Skeletal muscle cell (primary cell): ENCODE results near the gene PCCA.
A peak's percentile ranks its signal among the peaks of the same experiment; 100 is the strongest.
"Not testable (repeated sequence)": the region's sequence is repeated elsewhere in the genome, so short reads cannot be mapped to it uniquely, and the experiment has no call there.

ENCODE experiments used
- DNase-seq: peaks from one replicate; pipeline ENCODE4 v3.0.0-alpha.2; 2010; ENCODE audit warnings: low read depth
- H3K4me3 ChIP-seq: 2 replicates; pipeline ENCODE4 v1.5.1; 2011; ENCODE audit warnings: low read depth, mild to moderate bottlenecking, control low read depth, low read length, moderate library complexity

The PCCA gene

GRCh38 chr13:100131863-100132574 is 43.1 kb downstream of the PCCA start:
- DNase-seq = peak; percentile 70
- no peak overlapping the region for H3K4me3 ChIP-seq

GRCh38 chr13:100138859-100139491 is 50.1 kb downstream of the PCCA start:
- DNase-seq = no peak
- no peak overlapping the region for H3K4me3 ChIP-seq

GRCh38 chr13:100139817-100140216 is 50.9 kb downstream of the PCCA start:
- H3K4me3 ChIP-seq = no peak overlapping the region
- peak; percentile 27 for DNase-seq

DNA sequence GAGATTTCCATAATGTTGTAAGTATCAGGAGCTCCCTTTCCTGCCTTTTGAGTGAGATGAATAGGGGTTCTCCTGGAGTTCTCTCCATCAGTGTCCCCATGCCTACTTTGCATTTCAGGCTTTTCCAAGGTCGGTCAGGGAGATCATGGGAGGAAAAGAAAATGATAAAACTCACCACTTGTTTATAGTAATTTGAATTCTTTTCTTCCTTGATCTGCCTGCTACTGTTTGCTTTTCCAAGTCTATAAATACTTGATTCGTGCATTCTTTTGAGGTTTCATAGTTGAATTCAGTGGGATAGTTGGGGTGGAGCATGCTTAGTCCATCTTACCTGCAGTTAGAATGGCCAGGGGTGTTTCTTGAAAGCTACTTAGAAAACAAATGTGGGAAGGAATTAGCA is 51.5 kb downstream of the PCCA start:
- no peak overlapping the region for H3K4me3 ChIP-seq
- DNase-seq = no peak

DNA sequence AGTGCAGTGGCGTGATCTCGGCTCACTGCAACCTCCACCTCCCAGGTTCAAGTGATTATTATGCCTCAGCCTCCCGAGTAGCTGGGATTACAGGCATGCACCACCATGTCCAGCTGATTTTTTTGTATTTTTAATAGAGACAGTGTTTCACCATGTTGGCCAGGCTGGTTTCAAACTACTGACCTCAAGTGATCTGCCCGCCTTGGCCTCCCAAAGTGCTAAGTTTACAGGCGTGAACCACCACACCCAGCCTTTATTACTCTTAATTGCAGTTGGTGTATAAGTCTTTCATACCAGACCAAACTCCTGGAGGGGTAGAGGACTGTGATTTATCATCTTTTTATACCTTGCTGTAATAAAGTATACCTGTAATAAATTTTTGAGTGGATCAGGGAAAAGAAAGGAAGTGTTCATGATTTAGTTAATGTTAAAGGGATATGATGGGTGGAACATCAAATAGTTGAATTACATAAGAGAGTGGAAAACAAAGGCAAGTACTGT is 52.6 kb downstream of the PCCA start:
- not testable (repeated sequence) for DNase-seq, H3K4me3 ChIP-seq

GRCh38 chr13:100146534-100146933 is 57.6 kb downstream of the PCCA start:
- H3K4me3 ChIP-seq = no peak overlapping the region
- DNase-seq = no peak

- DNase-seq = no peak
- no peak overlapping the region for H3K4me3 ChIP-seq
Observed at GRCh38 chr13:100147825-100148224, 58.9 kb downstream of the PCCA start.

DNA sequence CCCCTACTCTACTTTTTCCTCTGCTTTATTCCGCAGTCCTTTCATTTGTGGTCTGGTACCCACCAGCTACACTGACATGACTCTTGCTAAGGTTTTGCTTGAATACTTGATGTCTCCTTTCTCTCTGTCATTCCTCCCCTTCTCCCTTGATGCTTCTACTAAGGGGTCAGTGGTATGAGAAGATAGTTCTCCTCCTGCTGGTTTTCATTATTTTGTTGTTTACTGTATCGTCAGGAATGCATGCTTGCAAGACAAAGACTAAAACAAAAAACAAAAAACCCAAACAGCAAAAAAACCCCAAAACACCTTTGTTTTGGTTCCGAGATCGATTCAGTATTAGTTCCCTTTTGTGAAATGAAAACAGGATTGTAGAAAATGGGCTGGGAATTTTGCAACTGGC is 59.5 kb downstream of the PCCA start:
- no peak overlapping the region for H3K4me3 ChIP-seq
- no peak for DNase-seq

GRCh38 chr13:100149389-100149788 is 60.5 kb downstream of the PCCA start:
- no peak overlapping the region for H3K4me3 ChIP-seq
- DNase-seq = no peak

- not testable (repeated sequence) for DNase-seq
Observed at GRCh38 chr13:100150711-100151110, 61.8 kb downstream of the PCCA start.

DNA sequence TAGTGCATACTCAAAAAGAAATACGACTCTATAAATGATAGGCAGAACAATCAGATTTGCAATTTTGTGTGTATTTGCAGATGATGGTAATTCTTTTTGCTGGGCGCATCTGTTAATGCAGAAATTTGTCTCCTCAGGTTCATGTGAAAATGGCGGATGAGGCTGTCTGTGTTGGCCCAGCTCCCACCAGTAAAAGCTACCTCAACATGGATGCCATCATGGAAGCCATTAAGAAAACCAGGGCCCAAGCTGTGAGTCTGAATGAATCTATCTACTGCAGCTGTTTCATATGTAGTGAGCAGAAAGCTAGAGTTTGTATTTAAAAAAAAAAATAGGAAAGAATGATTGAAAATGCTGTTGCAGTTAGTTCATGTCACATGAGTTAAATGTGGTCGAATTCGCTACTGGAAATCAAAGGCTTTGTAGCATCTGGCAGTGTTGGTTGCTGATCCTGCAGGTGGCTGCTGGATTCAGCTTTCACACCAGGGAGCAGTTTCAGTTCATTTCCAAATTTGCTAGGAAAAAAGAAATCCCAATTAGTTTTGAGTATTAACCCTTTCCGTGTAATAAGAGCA is 66.0 kb downstream of the PCCA start:
- DNase-seq = no peak
- H3K4me3 ChIP-seq = no peak overlapping the region

More at GRCh38 chr13:100150711-100151110, 61.8 kb downstream of the PCCA start:
- H3K4me3 ChIP-seq = not testable (repeated sequence)

- DNase-seq = no peak
Observed at GRCh38 chr13:100156788-100157187, 67.9 kb downstream of the PCCA start.

DNA sequence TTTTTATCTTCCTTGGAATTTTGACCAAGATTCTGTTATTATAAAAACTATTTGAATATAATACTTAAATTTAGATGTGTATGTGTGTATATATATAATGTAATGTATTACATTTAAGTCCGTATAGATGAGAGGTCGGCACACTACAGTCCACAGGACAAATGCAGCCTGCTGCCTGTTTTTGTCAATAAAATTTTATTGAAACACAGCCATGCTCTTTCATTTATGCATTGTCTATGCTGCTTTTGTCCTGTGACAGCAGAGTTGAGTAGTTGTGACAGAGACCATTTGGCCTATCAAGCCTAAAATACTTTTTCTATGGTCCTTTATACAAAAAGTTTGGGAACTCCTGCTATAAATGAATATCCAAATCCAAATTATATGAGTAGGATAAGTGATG is 69.7 kb downstream of the PCCA start:
- no peak for DNase-seq
- H3K4me3 ChIP-seq = no peak overlapping the region

More at GRCh38 chr13:100156788-100157187, 67.9 kb downstream of the PCCA start:
- no peak overlapping the region for H3K4me3 ChIP-seq

DNA sequence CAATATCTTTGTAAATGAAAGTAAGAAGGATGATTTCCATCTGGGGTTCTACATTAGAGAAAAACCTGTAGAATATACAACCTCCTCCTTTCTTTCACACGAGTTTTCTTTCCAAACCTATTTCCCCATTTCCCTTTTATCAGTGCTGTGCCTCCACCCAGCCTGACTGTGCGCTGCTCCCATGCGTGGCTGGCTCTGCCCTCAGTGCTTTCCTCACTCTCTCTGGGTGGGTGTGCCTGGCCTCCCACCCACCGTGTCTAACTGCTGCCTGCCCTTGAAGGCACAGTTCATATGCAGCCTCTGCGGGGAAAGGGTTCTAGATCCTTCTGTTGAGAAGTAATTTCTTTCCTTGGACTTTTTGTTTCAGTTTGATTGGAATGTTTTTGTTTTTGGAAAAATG is 70.7 kb downstream of the PCCA start:
- no peak for DNase-seq
- no peak overlapping the region for H3K4me3 ChIP-seq

DNA sequence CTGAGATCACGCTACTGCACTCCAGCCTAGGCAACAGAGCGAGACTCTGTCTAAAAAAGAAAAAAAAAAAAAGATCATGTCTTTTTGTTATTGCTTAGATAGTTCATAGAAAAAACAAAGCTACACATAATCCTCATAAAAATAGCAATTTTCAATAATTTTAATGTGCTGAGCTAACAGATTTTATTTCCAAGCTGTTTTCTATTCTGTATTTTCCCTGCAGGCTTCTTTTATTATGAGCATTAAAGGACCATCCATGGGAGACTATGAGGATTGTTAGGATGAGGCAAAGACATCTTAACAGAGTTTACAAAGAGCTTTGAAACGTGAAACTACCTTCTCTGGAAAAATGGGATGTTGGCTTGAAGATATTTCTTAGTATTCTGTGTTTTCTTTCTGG is 71.6 kb downstream of the PCCA start:
- DNase-seq = no peak
- no peak overlapping the region for H3K4me3 ChIP-seq

DNA sequence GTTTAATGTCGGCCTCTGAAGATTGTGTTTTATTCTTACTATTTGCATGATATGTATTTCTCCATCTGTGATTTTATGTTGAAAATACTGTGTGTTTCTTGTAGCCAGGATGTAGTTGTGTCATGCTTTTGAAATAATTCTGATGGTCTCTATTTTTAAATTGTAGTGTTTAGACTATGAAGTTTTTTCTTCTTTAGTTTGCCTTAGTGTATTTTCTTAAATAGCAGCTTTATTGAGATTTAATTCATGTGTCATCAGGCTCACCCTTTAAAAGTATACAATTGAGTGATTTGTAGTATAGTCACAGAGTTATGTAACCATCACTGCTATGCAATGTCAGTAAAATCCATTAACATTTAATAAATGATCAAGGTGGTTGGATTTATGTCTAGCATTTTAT is 74.5 kb downstream of the PCCA start:
- no peak overlapping the region for H3K4me3 ChIP-seq
- DNase-seq = no peak

DNA sequence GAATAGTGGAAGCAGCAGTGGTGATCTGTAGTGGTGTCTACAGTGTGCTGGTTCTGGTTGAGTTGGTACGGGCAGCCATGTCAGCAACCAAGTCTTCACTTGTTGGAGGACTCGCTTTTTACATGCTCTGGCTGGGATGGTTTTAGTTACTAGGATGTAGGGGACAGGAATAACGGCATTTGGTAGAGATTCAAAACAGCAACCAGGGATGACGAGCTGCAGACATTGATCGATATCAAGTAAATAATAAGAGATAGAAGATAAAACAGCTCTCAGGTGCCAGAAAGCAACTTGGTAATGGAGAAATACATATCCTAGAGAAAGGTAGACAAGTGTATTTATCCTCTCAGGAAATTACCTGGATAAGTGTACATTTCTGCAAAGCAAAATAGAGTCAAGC is 84.3 kb downstream of the PCCA start:
- DNase-seq = no peak
- no peak overlapping the region for H3K4me3 ChIP-seq

GRCh38 chr13:100174455-100174854 is 85.6 kb downstream of the PCCA start:
- H3K4me3 ChIP-seq, DNase-seq: not testable (repeated sequence)

DNA sequence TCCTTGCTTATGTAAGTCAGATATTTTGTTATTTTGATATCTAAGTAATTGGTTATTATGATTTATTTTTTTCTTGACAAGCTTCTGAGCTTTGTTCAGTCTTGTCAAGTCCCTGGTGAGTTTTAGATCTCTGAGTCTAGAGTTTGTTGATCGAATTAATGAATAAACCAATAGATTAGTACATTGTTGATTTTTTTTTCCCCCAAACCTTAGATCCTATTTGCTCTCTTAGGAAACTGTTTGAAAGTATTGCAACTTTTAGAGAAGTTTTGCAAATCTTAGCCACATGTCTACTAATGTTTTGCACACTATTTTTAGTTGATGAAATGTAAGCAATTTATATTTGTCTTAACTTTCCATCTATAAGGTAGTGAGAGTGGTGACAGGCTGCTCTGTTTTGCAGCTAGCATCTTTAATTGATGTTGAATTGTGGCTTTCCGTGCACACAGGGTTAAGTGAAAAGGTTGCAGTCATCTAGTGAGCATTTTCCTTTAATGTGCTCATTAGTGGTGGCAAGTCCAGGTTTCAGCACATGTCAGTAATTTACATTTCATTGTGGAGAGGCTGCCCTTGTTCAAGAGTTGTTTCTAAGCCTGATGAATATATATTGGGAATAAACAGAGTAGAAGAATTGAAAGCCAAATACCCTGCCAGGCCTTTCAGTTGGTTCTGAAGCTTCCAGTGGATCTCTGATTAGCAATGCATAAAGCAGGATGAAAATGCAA is 86.3 kb downstream of the PCCA start:
- no peak overlapping the region for H3K4me3 ChIP-seq
- no peak for DNase-seq

GRCh38 chr13:100175803-100176182 is 86.9 kb downstream of the PCCA start:
- no peak overlapping the region for H3K4me3 ChIP-seq
- DNase-seq = no peak
